Left ventricle myocardium inferior (tissue), 1 donor: ENCODE measurements around the gene EID3. TPM values are rescaled to one million over a fixed set of nuclear protein-coding genes. Genes with fewer than 3 reads are reported as not detected.

Experiments
- DNase-seq: peaks from one replicate; pipeline ENCODE4 v3.0.0-alpha.2; 2020
- H3K27ac ChIP-seq: fragments of 200-600 bp; replicated peaks from 2 replicates; pipeline ENCODE4 v1.8.0; 2021
- H3K27me3 ChIP-seq: fragments of 200-600 bp; 2 replicates; pipeline ENCODE4 v1.8.0; 2021; ENCODE audit warnings: low read depth
- H3K36me3 ChIP-seq: fragments of 200-600 bp; 2 replicates; pipeline ENCODE4 v1.8.0; 2021
- H3K4me1 ChIP-seq: fragments of 200-600 bp; 2 replicates; pipeline ENCODE4 v1.8.0; 2021
- H3K4me3 ChIP-seq: fragments of 200-600 bp; 2 replicates; pipeline ENCODE4 v1.8.0; 2021; ENCODE audit warnings: mild to moderate bottlenecking, moderate library complexity
- H3K9me3 ChIP-seq: fragments of 200-600 bp; replicated peaks from 2 replicates; pipeline ENCODE4 v1.8.0; 2021
- CTCF ChIP-seq: fragments of 200-600 bp; IDR thresholded peaks from 2 replicates; pipeline ENCODE4 v1.8.0; 2021; ENCODE audit warnings: antibody characterized with exemption, mild to moderate bottlenecking, borderline replicate concordance
- intact Hi-C: fragments of 100-400 bp; cut with micrococcal nuclease; formaldehyde crosslinking; loops from one replicate; pipeline ENCODE4 v1.11.0; 2022
- total RNA-seq: library from RNA; stranded (reverse); fragmentation: NEBNext Ultra II Directional; extraction: Animal tissue kit (Norgen Biotek cat#: 25700); gene quantifications from one replicate; pipeline ENCODE4 v1.2.1, GENCODE V29; 2021
- donor health status: DM: no; HTN: yes; CAD: no; lungs with severe emphysema.

EID3 gene
- total RNA-seq, 1 donor from 2014 or later = 0.60 TPM

GRCh38 chr12:104336115-104336514, 32.6 kb downstream of the EID3 start:
- H3K36me3 ChIP-seq = peaks cover 92% of the 10 kb centered on the region
- no peak overlapping the region for H3K27ac ChIP-seq
- H3K9me3 ChIP-seq = no peaks in the 10 kb centered on the region
- DNase-seq = no peak
- TF ChIP-seq CTCF = no peak
- H3K4me3 ChIP-seq = no peak overlapping the region
- intact Hi-C loops = no loop called here
- peaks cover 19% of the 10 kb centered on the region for H3K4me1 ChIP-seq
- H3K27me3 ChIP-seq = no peaks in the 10 kb centered on the region

GRCh38 chr12:104337030-104337558, 33.6 kb downstream of the EID3 start:
- Histone ChIP-seq H3K27ac (no peak overlapping the region), H3K4me1 (peaks cover 25% of the 10 kb centered on the region), H3K4me3 (no peak overlapping the region), H3K9me3 (no peaks in the 10 kb centered on the region), H3K27me3 (no peaks in the 10 kb centered on the region), H3K36me3 (peaks cover 92% of the 10 kb centered on the region)
- intact Hi-C loops = no loop called here
- no peak for TF ChIP-seq CTCF
- DNase-seq = no peak

- Histone ChIP-seq H3K36me3 (peaks cover 91% of the 10 kb centered on the region), H3K4me1 (peaks cover 31% of the 10 kb centered on the region), H3K27me3 (no peaks in the 10 kb centered on the region), H3K9me3 (no peaks in the 10 kb centered on the region), H3K4me3 (no peak overlapping the region), H3K27ac (peak overlapping the region; percentile 34)
- intact Hi-C loops = no loop called here
- no peak for TF ChIP-seq CTCF
- no peak for DNase-seq
Observed at GRCh38 chr12:104339663-104340062, 36.1 kb downstream of the EID3 start.

- Histone ChIP-seq H3K27ac (peak overlapping the region; percentile 34), H3K27me3 (no peaks in the 10 kb centered on the region), H3K36me3 (peaks cover 86% of the 10 kb centered on the region), H3K9me3 (no peaks in the 10 kb centered on the region), H3K4me3 (no peak overlapping the region), H3K4me1 (peaks cover 36% of the 10 kb centered on the region)
- intact Hi-C loops = no loop called here
- no peak for DNase-seq
- TF ChIP-seq CTCF = no peak
Observed at GRCh38 chr12:104340177-104340576, 36.6 kb downstream of the EID3 start.

- intact Hi-C loops = no loop called here
- H3K9me3 ChIP-seq = no peaks in the 10 kb centered on the region
- H3K4me1 ChIP-seq = peaks cover 45% of the 10 kb centered on the region
- no peak for DNase-seq
- no peaks in the 10 kb centered on the region for H3K27me3 ChIP-seq
- H3K36me3 ChIP-seq = peaks cover 82% of the 10 kb centered on the region
- peak overlapping the region; percentile 7 for H3K27ac ChIP-seq
- H3K4me3 ChIP-seq = no peak overlapping the region
- TF ChIP-seq CTCF = no peak
Observed at GRCh38 chr12:104340925-104341611, 37.5 kb downstream of the EID3 start.
